Left renal pelvis (tissue), 4 donors: Measurements from ENCODE around the gene ANKRD35. TPM values are rescaled to one million over a fixed set of nuclear protein-coding genes. Genes with fewer than 3 reads are reported as not detected.
"Not testable (repeated sequence)": the region's sequence is repeated elsewhere in the genome, so short reads cannot be mapped to it uniquely, and the experiment has no call there.

ENCODE experiments used
- DNase-seq, 4 donors: peaks; one replicate each; pipeline ENCODE4 v3.0.0-alpha.2; 2013; ENCODE audit warnings: low read depth in 4 of 4, low spot score in 3 of 4
- polyA plus RNA-seq, 4 donors: library from polyadenylated mRNA; unstranded; fragments of 120-200 nt; gene quantifications; one replicate each; pipeline ENCODE4 v1.2.1, GENCODE V29; 2013; ENCODE audit not compliant: insufficient read length in 4 of 4

ANKRD35 gene, protein sequence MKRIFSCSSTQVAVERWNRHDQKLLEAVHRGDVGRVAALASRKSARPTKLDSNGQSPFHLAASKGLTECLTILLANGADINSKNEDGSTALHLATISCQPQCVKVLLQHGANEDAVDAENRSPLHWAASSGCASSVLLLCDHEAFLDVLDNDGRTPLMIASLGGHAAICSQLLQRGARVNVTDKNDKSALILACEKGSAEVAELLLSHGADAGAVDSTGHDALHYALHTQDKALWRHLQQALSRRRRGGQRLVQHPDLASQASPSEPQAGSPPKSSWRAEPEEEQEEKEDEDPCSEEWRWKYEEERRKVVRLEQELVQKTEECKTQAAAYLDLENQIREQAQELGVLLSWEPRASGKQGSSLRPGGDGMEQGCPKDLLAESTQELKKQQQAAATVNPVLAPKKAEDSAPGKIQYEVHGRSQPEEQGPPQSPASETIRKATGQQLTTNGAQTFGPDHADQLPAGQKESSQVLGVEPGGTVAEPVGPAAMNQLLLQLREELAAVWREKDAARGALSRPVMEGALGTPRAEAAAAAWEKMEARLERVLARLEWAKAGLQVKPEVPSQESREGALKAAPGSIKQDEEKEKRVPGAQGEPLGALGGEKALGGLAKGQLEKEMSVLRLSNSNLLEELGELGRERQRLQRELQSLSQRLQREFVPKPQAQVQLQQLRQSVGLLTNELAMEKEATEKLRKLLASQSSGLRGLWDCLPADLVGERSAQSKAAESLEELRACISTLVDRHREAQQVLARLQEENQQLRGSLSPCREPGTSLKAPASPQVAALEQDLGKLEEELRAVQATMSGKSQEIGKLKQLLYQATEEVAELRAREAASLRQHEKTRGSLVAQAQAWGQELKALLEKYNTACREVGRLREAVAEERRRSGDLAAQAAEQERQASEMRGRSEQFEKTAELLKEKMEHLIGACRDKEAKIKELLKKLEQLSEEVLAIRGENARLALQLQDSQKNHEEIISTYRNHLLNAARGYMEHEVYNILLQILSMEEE
- 1 to 10 TPM; 2.0 to 4.9 (median 2.4) TPM for polyA plus RNA-seq

DNA sequence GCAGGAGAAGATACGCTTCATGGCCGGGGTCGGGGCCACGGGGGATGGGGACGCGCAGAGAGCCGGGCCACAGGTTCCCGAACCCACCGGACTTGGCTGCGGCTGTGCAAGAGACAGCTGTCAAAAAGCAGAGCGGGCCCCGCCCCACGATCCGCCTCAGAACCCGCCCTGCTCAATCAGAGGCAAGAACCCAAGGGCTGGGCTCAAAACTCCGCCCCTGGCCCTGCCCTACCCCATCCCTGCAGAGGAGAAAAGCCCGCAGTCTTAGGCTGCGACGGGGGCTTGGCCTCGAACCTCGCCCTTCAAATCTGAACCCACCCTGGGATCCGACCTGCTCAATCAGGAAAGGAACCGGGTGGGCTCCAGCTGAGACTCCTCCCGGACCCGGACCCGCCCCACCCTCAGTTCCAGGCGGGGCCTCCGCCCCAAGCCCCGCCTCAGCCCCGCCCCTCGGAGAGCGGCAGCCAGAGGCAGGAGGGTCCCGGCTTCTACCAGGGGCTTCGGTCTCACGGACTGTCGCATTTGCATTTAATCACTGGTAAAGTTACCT, at the start of gene ANKRD35:
ANKRD35 (minus strand) TSS at position 129 of the 550 bp plus-strand sequence; CDS start at position 21, 108 bp downstream.
- peak in 1 of 4 donors; percentile 47 for DNase-seq

GRCh38 chr1:145932522-145933009, 46.9 kb upstream of the ANKRD35 start:
- not testable (repeated sequence) for DNase-seq

DNA sequence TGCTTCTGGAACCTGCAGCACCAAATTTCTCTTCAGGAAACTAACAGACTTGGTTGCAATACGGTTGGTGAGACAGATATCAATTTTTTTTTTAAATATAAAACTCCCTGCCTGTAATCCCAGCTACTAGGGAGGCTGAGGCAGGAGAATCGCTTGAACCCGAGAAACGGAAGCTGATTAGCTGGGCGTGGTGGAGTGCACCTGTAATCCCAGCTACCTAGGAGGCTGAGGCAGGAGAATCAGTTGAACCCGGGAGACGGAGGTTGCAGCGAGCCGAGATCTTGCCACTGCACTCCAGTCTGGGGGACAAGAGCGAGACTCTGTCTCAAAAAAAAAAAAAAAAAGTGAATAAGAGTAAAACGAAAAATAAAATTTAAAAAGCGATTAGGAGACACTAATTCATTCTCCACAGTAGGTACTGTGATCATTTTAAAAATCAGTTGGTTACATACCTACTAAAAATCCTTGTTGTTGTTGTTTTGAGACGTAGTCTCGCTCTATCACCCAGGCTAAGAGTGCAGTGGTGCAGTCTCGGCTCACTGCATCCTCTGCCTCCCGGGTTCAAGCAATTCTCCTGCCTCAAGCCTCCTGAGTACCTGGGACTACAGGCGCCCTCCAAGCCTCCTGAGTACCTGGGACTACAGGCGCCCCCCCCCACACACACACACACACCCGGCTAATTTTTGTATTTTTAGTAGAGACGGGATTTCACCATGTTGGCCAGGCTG, 42.4 kb upstream of the ANKRD35 start:
- no peak for DNase-seq

GRCh38 chr1:145927063-145927886, 41.6 kb upstream of the ANKRD35 start, which contains the start of gene RBM8A:
Gene RBM8A (minus strand): TSS chr1:145927484. CDS start chr1:145927426, 58 bp downstream.
- peak; percentile 96 to 98 (median 98) for DNase-seq

- DNase-seq: no peak
Observed at GRCh38 chr1:145926686-145927062, 41.0 kb upstream of the ANKRD35 start.

- no peak for DNase-seq
Observed at GRCh38 chr1:145922266-145922665, 36.6 kb upstream of the ANKRD35 start.

DNA sequence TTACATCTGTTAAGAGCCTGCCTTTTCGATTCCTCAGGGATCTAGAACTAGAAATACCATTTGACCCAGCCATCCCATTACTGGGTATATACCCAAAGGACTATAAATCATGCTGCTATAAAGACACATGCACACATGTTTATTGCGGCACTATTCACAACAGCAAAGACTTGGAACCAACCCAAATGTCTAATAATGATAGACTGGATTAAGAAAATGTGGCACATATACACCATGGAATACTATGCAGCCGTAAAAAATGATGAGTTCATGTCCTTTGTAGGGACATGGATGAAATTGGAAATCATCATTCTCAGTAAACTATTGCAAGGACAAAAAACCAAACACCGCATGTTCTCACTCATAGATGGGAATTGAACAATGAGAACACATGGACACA, 34.6 kb upstream of the ANKRD35 start:
- DNase-seq: not testable (repeated sequence)

DNA sequence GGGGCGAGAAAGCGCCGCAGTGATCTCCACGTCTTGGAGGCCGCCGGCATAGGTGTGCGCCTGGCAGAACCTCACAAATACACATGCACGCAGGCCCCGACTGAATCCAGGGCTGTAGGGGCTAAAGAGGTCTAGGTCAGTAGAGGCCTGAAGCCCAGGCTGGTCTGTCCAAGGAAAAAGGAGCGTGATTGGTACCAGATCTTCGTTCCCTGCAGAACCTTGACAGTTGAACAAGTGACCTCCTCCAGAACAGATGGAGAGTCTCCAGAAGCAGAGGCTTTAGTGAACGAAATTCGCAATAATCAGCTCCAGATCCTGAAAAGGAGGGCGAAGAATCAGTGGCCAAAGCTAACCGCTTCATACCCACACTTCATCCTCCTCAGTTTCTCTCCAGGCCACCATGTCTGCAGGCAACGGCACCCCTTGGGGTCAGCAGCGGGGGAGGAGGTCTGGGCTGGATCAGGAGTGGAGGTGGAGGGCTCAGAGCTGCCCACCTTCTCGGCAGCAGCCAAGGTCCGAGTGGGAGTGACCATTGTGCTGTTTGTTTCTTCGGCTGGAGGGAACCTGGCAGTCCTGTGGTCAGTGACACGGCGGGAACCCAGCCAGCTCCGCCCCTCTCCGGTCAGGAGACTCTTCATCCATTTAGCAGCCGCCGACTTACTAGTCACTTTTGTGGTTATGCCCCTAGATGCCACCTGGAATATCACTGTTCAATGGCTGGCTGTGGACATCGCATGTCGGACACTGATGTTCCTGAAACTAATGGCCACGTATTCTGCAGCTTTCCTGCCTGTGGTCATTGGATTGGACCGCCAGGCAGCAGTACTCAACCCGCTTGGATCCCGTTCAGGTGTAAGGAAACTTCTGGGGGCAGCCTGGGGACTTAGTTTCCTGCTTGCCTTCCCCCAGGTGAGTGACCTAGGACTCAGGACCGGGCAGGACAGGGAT, 33.6 kb upstream of the ANKRD35 start:
- DNase-seq: peak in 1 of 4 donors; percentile 12

DNA sequence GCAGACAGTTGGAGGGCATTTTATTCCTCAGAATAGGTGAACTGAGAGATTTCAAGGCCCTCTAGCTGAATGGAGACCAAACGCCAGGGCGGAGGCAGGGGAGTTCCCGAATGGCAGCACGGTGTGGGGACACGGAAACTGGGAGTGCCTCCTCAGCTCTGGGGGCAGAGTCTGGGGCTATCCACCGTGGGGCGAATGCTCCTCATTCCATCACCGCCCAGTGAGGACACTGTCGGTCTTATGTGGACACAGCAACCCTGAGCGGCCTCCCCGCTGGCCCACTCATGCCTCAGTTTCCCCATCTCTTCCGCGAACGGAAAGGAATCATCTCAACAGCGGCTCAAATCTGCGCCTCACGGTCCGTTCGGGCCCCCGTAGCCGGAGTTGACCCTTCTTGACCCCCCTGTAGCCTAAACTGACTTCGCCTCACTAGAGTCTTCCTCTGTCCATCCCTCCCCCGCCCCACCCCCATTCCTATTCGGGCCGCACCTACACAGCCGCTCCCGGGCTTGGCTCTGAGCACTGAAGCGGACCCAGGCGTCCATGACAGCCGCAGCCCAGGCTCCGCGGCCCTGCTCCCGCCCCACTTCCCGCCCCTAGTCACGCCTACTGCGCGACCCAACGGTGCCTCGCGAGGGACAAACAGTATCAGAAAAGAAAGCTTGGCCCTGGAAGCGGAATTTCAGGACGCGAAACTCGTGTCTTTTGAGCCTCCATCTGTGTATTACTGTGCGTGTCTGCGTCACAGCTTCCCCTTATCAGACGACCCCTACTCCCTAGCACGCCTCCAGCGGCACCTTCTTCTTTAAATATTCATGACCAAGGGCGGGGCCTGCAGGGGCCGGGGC, 32.7 kb upstream of the ANKRD35 start, which contains the start of gene PEX11B:
PEX11B (minus strand) TSS at position 574 of the 848 bp plus-strand sequence; CDS start at position 545, 29 bp downstream.
- peak; percentile 80 to 88 (median 84) for DNase-seq

DNA sequence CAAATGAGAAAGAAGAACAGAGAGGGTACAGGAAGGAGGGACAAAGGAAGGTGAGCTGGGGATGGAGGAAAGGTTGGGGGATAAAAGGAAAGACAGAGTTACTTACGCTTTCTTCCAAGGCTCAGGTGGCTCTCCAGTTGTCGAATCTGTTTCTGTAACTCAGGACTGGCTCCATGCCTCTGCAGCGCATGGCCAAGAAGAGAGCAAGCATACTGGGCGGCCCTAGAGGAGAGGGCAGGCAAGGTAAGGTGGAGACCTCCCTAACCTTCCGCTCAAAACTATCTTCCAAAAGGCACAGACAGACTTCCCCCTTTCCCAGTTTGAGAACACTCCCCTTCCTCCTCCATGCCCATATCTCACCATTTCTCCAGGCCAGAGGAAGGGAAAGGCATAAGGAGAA, 31.9 kb upstream of the ANKRD35 start:
- DNase-seq: no peak

DNA sequence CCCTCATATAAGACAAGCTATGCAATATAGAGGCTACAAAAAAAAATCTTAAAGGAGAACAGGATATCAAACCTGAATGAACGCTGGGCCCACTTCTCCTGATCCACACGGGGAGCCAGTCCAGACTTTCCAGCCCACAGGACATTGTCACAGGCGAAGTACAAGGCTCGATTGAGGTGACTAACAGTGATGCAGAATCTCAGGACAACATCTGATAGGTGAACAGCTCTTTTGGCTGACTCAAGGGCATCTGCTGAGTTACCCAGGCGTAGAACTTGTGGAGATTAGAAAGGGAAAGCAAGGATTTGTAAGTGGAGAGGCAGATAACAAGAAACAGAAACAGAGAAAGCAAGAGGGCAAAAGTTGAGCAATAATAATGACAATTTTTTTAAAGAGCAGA, 31.1 kb upstream of the ANKRD35 start:
- DNase-seq: no peak

GRCh38 chr1:145912128-145912641, 26.5 kb upstream of the ANKRD35 start:
- no peak for DNase-seq

DNA sequence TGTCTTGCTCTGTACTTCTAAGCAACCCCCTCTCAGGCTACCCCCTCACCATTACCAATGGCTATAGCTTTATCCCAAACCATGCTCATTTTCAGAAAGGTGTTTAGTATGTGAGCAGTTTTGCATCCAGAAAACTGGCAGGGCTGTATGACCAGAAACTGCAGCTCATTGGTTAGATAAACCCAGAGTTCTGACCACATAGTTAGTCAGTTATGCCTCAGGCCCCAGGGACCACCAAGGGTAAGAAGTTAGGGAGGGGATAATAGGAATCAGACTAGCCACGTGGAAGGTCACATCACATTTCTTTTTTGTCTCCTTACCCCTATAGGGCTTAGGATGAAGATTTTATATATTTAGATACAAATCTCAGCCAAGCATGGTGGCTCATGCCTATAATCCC, 23.0 kb upstream of the ANKRD35 start:
- no peak for DNase-seq

GRCh38 chr1:145906954-145907753, 21.5 kb upstream of the ANKRD35 start:
- DNase-seq: no peak

DNA sequence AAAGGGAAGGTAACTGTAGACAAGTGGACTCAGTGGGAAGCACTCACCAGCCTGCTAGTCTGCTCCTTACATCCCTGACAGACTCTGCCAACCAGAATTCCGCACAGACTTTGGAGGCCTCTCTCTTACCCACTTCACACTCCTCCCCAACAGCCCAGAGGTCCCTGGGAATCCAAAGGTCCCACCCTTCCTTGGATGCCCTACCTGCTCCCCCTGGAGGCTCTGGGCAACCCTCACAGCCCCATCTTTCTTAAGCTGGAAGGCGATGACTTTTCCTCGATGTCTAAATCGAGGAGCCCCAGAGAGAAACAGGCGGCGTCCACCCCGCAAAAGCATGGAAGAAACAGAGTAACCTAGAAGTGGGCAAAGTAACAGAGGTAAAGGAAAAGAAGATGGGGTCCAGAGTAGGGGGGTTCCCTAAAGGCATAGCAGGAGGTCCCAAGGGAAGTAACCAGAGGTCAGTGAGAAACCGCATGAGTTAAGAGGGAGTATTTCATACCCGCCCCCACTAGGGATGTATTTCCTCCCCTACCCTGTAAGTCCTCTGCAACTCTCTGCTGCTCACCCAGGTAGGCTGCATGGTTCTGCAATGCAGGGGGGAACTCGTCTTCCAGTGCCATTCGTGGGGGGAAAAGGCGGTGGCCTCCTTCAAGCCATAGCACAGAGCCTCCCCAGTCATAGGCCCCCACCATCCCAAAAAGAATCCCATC, 15.8 kb upstream of the ANKRD35 start:
- no peak for DNase-seq
